Ovary (tissue), 3 donors: ENCODE results near the gene RPS28.

Experiments
- CTCF ChIP-seq, 3 donors: fragments of 450-650 bp in 2 of 3; fragments of 200-600 bp in 1 of 3; IDR thresholded peaks; one replicate each; pipeline versions ENCODE4 v1.5.1 to v1.8.0; 2016 to 2022; ENCODE audit warnings: antibody characterized with exemption in 3 of 3, mild to moderate bottlenecking in 1 of 3
- POLR2A ChIP-seq: fragments of 450-650 bp; IDR thresholded peaks from one replicate; pipeline ENCODE4 v1.6.1; 2017; ENCODE audit warnings: antibody characterized with exemption, mild to moderate bottlenecking, moderate library complexity
- donor health status: DM: no; HTN: no; CAD: no.

- TF ChIP-seq CTCF (IDR thresholded peaks at IDR 0.05): no peak
- no peak for TF ChIP-seq POLR2A
Measured at GRCh38 chr19:8338835-8339234, 17.5 kb downstream of the RPS28 start.
